HG03432 (cell line): ENCODE measurements around the gene KCNIP3.

Source experiments
- ATAC-seq: cut with Tn5 transposase; IDR thresholded peaks from one replicate; pipeline ENCODE4 v1.9.1; 2021; ENCODE audit warnings: mild to moderate bottlenecking, moderate library complexity; ENCODE audit not compliant: unreplicated experiment

KCNIP3 gene

GRCh38 chr2:95312543-95313201 is 15.5 kb downstream of the KCNIP3 start:
- ATAC-seq: no peak

- ATAC-seq: no peak
Observed at GRCh38 chr2:95313296-95314131, 16.4 kb downstream of the KCNIP3 start.

- ATAC-seq: no peak
Observed at GRCh38 chr2:95314598-95314963, 17.4 kb downstream of the KCNIP3 start.

DNA sequence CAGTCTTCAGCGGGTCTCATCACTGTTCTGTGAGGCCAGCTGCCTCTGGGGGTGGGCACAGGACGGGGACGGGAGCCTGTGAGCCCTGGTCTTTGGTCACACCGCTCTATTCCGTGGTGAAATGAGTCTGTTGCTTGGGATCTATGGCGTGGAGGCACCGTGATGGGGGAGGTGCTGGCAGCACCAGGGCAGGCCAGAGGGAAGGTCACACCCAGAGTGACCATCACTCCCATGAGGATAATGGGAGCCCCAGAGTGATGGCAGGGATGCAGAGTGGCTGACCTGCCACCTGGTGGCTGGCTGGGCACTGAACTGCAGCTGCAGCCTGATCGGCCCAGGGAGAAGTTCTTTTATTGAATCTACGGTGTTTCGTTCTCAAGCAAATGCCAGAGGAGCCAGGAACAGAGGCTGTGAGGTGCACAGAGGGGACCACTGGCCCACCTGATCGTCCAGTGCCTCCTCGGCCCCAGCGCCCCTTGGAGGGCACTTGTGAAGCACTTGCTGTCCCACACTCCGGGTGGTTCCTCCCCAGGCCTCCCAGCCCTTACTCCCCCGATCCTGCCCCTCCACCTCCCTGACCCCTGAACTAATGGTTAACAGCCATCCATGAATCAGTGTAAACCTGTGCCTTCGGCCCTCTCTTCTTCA is 17.9 kb downstream of the KCNIP3 start:
- ATAC-seq: no peak

DNA sequence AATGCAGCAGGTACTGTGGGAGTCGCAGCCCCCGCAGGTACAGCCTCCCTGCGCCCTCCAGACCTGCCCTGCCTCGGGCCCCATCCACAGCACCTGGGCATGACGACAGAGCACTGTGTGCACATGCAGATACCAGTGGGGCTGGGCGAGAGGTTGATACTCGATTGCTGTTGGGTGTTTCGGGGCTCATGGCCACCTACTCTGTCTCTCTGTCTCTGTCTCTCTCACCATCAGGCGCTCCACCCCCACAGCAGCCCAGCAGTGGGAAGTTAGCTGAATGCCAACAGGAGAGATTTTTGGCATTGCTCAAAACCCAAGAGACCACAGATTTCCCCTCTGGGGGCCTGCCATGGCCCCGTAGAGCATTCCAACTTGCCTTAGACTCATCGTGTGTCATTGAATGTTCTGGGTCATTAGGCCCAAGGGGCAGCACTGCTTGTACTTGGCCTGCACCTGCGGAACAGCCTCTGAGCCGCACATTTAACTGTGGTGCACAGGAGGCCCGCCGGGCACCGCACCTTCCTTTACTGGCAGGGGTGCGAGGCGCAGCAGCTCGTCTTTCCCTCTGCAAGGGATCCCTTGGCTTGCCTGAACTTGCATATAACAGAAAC is 18.8 kb downstream of the KCNIP3 start:
- no peak for ATAC-seq

DNA sequence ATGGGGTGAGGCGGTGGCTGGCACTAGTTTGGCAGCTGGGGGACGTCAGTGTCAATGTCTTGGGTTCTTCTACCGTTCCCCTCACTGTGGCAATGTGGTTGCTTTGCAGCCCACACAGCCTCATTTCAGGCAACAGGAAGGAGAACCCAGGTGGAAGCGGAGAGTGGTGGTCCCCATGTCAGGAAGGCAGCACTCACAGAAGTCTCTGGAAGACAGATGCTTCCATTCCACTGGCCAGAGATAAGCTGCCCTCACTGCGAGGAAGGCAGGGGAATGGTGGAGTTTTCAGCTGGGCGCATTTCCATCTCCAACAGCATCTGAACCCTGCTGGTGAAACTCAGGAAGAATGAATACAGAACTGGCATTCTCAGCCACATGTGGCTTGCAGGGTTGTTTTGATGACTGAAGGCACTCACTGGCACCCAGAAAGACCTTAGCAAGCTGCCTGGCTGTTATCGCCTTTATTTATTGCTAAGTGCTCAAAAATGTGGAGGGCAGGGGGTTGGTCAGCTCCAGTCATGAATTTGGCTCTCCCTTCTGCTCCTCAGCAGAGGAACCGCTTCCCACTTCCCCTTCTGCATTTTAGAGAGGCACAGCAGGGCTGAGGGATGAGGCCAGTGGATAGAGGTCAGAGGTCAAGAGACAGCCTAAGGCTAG is 19.4 kb downstream of the KCNIP3 start:
- ATAC-seq: no peak

DNA sequence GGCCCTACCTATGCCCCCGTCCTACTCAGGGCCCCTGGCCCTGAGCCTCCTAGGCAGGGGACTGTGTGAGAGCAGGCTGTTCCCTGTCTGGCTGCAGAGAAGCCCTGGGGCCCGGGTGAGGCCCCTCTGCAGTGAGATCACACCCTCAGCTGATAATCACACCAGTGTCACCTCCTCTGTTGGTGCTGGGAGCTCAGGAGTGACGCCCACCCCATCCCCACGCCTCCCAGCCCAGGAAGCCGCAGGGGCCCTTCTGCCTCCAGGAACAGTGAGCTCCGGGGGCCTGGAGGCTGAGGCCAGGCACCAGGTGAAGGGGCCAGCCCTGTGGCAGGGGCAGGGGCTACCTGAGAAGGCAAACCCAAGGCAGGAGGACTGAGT is 20.0 kb downstream of the KCNIP3 start:
- ATAC-seq: no peak

DNA sequence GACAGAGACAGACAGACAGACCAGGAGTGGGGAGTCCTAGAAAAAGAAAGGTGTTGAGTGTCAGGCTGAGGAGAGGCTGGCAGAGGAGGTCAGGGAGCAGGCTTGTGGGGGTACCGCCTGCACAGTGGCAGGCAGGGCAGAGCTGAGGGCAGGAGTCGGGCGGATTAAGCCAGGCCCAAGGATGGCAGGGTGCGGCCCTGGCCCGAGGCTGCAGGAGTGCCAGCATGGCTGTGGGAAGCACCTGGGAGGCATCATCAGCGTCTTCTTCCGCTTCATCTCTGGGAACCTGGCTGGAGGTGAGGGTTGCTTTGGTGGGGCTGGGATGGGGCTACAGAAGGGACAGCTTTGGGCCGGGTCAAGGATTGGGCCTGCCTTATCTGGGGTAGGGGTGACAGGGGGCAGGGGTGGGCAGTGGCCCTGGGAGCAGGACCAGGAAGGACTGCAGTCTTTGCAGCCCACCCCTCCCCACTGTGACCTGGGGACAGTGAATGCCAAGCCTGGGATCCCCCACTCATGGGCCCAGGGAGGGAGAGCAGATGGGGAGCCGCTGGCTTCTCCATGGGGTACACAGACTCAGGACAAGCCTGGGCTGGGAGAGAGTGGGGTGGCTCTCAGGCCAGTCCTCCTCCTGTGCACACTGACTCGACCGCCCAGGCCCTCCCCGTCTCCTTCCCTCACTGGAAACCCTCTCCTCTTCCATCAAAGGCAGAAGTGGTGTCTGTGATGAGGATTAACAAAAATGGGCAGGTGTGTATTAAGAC is 20.7 kb downstream of the KCNIP3 start:
- ATAC-seq: no peak

DNA sequence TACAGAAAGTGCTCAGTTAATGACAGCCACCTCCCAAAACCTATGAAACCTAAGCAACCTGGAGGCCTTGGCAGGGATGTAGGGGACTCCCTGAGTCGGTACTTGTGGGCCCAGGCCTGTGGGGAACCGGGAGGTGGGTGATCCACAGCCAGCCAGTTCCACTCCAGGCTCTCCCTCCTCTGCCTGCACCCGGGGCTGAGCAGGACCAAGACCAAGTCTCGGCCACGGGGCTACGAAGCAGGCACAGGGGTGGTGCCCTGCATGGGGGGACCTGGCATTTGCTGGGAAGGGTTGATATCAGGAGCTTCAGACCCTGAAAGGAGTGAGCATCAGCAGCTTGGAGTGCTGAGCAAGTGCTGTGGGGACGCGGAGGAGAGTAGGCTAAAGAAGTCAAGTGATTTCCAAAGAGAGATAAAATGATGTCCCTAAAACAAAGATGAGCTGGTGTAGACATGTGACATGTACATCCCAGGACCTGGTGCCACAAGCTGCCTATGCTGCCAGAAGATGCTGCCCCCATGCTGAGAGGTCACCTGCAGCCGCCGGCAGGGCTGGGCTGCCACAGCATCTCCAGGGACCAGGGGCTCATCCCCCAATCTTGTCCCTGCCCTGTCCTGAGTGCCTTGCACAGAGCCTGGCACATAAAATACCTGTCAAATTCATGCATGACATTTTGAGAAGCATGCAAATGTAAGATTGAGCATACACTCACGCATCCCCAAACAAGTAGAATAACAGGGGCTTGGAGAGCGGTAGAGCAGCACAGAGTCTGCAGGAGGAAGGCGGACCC is 21.5 kb downstream of the KCNIP3 start:
- ATAC-seq: no peak

GRCh38 chr2:95319481-95320343 is 22.6 kb downstream of the KCNIP3 start:
- no peak for ATAC-seq

- no peak for ATAC-seq
Observed at GRCh38 chr2:95320344-95320712, 23.2 kb downstream of the KCNIP3 start.

GRCh38 chr2:95320986-95321767 is 24.0 kb downstream of the KCNIP3 start:
- no peak for ATAC-seq

GRCh38 chr2:95323347-95324155 is 26.4 kb downstream of the KCNIP3 start:
- no peak for ATAC-seq

DNA sequence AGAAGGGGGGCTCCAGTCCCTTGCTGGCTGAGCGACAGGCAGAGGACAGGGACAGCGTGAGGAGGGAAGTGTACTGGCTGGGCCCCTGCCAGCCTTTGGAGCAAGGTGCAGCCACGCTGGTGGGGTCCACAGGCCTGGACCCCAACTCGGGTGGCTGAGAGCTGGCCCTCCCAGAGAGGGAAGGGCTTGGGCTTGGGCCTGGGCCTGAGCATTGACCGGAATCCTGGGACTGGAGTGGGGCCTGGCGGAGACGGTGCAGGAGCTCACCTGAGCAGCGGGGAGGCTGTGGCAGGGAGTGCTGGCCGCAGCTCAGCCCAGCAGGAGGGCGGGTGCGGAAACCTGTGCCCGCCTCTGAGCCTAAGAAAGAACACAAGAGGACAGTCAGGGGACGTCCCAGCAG is 27.9 kb downstream of the KCNIP3 start:
- no peak for ATAC-seq

DNA sequence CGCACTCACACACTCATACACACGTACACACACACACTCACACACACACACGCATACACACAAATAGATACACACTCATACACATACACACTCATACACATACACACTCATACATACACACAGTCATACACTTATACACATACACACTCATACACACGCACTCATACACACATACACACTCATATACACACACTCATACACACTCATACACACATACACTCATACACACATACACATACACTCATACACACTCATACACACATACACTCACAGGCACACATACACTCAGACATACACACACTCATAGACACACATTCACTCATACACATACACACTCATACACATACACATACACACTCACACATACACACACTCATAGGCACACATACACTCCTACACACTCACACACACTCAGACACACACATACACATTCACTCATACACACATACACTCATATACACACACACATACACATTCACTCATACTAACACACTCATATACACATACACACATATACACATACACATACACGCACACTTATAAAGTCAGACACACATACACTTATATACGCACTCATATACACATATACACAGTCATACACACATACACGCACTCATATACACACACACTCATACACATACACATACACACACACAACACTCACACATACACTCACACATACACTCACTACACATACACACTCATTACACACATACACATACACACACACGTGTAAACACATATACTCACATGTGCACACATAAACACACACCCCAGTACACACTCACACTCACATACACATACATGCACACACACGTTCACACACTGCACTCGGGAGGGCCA is 28.7 kb downstream of the KCNIP3 start:
- ATAC-seq: no peak

- no peak for ATAC-seq
Observed at GRCh38 chr2:95326433-95327140, 29.4 kb downstream of the KCNIP3 start.
